PC-3 (cell line): ENCODE results near the gene TNIP3. TPM values are rescaled to one million over a fixed set of nuclear protein-coding genes. Genes with fewer than 3 reads are reported as not detected.

ENCODE experiments used
- ATAC-seq: fragments of 200-7000 bp; cut with Tn5 transposase; 2 replicates; pipeline ENCODE4 v1.9.1; 2020; ENCODE audit warnings: mild to moderate bottlenecking, moderate library complexity
- BruUV-seq: library from RNA; stranded (reverse); fragments of 400-500 nt; replicated peaks from 2 replicates; lab custom pipeline; 2021; lab: Mats Ljungman, UMichigan
- CTCF ChIA-PET: fragments of 300-600 bp; sonication (Branson Sonifier 250); formaldehyde crosslinking; loops from one replicate; lab custom pipeline; 2022; ENCODE audit warnings: antibody characterized with exemption; lab: Charles Lee
- POLR2A ChIA-PET: fragments of 300-600 bp; sonication (Branson Sonifier 250); formaldehyde crosslinking; loops from one replicate; lab custom pipeline; 2022; ENCODE audit warnings: antibody characterized with exemption; ENCODE audit not compliant: unreplicated experiment; lab: Charles Lee
- DNase-seq: peaks from one replicate; pipeline ENCODE4 v3.0.0-alpha.2; 2015
- H2AFZ ChIP-seq: fragments of 300-600 bp; sonication (generic); 2 replicates; pipeline ENCODE4 v1.6.0; 2016; ENCODE audit warnings: antibody characterized with exemption, low read length
- H3F3A ChIP-seq: fragments of 300-600 bp; sonication (generic); one replicate; pipeline ENCODE4 v1.6.0; 2017; ENCODE audit warnings: antibody characterized with exemption, low read length, control low read depth, mild to moderate bottlenecking; ENCODE audit not compliant: unreplicated experiment
- H3K27ac ChIP-seq: fragments of 300-600 bp; sonication (generic); 2 replicates; pipeline ENCODE4 v1.5.1; 2016; ENCODE audit warnings: mild to moderate bottlenecking, low read length
- H3K27me3 ChIP-seq: fragments of 300-600 bp; sonication (generic); 2 replicates; pipeline ENCODE4 v1.6.1; 2016; ENCODE audit warnings: low read length, mixed read lengths
- H3K36me3 ChIP-seq: fragments of 300-600 bp; sonication (generic); 2 replicates; pipeline ENCODE4 v1.6.1; 2016; ENCODE audit warnings: low read depth, mixed run types, low read length, mixed read lengths
- H3K4me1 ChIP-seq: fragments of 300-600 bp; sonication (generic); 2 replicates; pipeline ENCODE4 v1.5.1; 2016; ENCODE audit warnings: low read length; ENCODE audit not compliant: insufficient read depth
- H3K4me2 ChIP-seq: fragments of 300-600 bp; sonication (generic); 2 replicates; pipeline ENCODE4 v1.6.0; 2016; ENCODE audit warnings: low read length
- H3K4me3 ChIP-seq: fragments of 300-600 bp; sonication (generic); 2 replicates; pipeline ENCODE4 v1.5.1; 2016; ENCODE audit warnings: mild to moderate bottlenecking, low read length, mixed read lengths
- H3K79me2 ChIP-seq: fragments of 300-600 bp; sonication (generic); 2 replicates; pipeline ENCODE4 v1.6.1; 2017; ENCODE audit warnings: low read length, mixed read lengths
- H3K9ac ChIP-seq: fragments of 300-600 bp; sonication (generic); 2 replicates; pipeline ENCODE4 v1.6.0; 2016; ENCODE audit warnings: mild to moderate bottlenecking, low read length
- H3K9me2 ChIP-seq: fragments of 300-600 bp; sonication (generic); replicated peaks from 2 replicates; pipeline ENCODE4 v1.6.1; 2016; ENCODE audit warnings: mixed run types, low read length, mixed read lengths
- H3K9me3 ChIP-seq: fragments of 300-600 bp; sonication (generic); 2 replicates; pipeline ENCODE4 v1.6.1; 2016; ENCODE audit warnings: low read length, mixed read lengths
- H4K20me1 ChIP-seq: fragments of 300-600 bp; sonication (generic); 2 replicates; pipeline ENCODE4 v1.6.1; 2016; ENCODE audit warnings: low read length, mixed read lengths
- EZH2 ChIP-seq: fragments of 300-600 bp; sonication (generic); IDR thresholded peaks from one replicate; pipeline ENCODE4 v1.6.1; 2017; ENCODE audit warnings: antibody characterized with exemption, mild to moderate bottlenecking, low read length; ENCODE audit not compliant: unreplicated experiment
- EZH2phosphoT487 ChIP-seq: fragments of 300-600 bp; sonication (generic); IDR thresholded peaks from 2 replicates; pipeline ENCODE4 v1.6.1; 2018; ENCODE audit warnings: mild to moderate bottlenecking, antibody characterized with exemption, low read length, borderline replicate concordance
- intact Hi-C: fragments of 100-400 bp; cut with micrococcal nuclease; formaldehyde crosslinking; loops from 2 replicates; pipeline ENCODE4 v1.9.0; 2023
- total RNA-seq: library from RNA; depleted of rRNA; stranded (reverse); fragments of >200 nt; gene quantifications from 2 replicates; pipeline ENCODE4 v1.2.3, GENCODE V29; 2014
- TF ChIP-seq, protein P1 (sequence below): fragments of 300-600 bp; sonication (generic); conservative IDR thresholded peaks from 2 replicates; pipeline ENCODE4 v1.5.1; 2017; ENCODE audit warnings: antibody characterized with exemption, low read depth, mild to moderate bottlenecking, low read length

TNIP3 gene
- total RNA-seq, 1 experiment from 2014 or later: not detected

DNA sequence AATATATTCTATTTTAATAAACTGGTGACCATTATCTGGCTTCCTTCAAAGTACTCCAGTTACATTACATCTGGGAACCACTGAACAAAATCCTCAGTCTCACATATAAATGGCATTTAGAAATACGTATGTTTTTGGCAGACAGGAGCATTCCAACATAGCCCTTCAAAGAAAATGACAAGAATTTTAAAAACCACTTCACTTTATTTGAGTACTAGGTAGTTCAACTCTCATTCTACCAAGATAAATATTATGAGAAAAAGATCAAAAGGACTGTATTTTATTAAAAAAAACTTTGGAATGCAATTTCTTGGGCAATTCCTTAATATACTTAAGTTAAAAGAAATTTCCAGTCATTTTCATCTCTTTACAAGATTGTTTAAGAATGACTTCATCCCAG, 17.6 kb downstream of the TNIP3 start:
- no peak overlapping the region for H2AFZ ChIP-seq
- no peak overlapping the region for H3K27ac ChIP-seq
- no peaks in the 10 kb centered on the region for H3K9me3 ChIP-seq
- DNase-seq (no peak), ATAC-seq (no peak)
- H3K79me2 ChIP-seq: no peaks in the 10 kb centered on the region
- 0 out of 2 replicates have a peak, but pooled peaks cover 4% of the 10 kb centered on the region for H3K27me3 ChIP-seq
- no peak overlapping the region for H3K4me3 ChIP-seq
- no peak for TF ChIP-seq EZH2phosphoT487
- no peak for TF ChIP-seq EZH2
- TF ChIP-seq, protein P1, sequence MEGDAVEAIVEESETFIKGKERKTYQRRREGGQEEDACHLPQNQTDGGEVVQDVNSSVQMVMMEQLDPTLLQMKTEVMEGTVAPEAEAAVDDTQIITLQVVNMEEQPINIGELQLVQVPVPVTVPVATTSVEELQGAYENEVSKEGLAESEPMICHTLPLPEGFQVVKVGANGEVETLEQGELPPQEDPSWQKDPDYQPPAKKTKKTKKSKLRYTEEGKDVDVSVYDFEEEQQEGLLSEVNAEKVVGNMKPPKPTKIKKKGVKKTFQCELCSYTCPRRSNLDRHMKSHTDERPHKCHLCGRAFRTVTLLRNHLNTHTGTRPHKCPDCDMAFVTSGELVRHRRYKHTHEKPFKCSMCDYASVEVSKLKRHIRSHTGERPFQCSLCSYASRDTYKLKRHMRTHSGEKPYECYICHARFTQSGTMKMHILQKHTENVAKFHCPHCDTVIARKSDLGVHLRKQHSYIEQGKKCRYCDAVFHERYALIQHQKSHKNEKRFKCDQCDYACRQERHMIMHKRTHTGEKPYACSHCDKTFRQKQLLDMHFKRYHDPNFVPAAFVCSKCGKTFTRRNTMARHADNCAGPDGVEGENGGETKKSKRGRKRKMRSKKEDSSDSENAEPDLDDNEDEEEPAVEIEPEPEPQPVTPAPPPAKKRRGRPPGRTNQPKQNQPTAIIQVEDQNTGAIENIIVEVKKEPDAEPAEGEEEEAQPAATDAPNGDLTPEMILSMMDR: no peak
- H3K36me3 ChIP-seq: no peaks in the 10 kb centered on the region
- intact Hi-C loops: no loop called here
- no TSS peak for BruUV-seq
- H3K4me2 ChIP-seq: no peak overlapping the region
- H4K20me1 ChIP-seq: no peaks in the 10 kb centered on the region
- no peak overlapping the region for H3K9ac ChIP-seq
- POLR2A ChIA-PET: no interaction called here
- CTCF ChIA-PET: no interaction called here
- no peaks in the 10 kb centered on the region for H3F3A ChIP-seq
- H3K4me1 ChIP-seq: no peaks in the 10 kb centered on the region
- H3K9me2 ChIP-seq: no peaks in the 10 kb centered on the region

- no peak overlapping the region for H3K9ac ChIP-seq
- H3K27ac ChIP-seq: no peak overlapping the region
- no peak overlapping the region for H3K4me3 ChIP-seq
- no peaks in the 10 kb centered on the region for H3F3A ChIP-seq
- no peaks in the 10 kb centered on the region for H4K20me1 ChIP-seq
- intact Hi-C loops: no loop called here
- TF ChIP-seq, protein P1: no peak
- TF ChIP-seq EZH2phosphoT487: no peak
- TF ChIP-seq EZH2: no peak
- DNase-seq: no peak
- no peaks in the 10 kb centered on the region for H3K9me3 ChIP-seq
- ATAC-seq: no peak
- H3K79me2 ChIP-seq: no peaks in the 10 kb centered on the region
- BruUV-seq: no TSS peak
- H3K4me2 ChIP-seq: no peak overlapping the region
- 0 out of 2 replicates have a peak, but pooled peaks cover 4% of the 10 kb centered on the region for H3K27me3 ChIP-seq
- H2AFZ ChIP-seq: no peak overlapping the region
- CTCF ChIA-PET: no interaction called here
- no peaks in the 10 kb centered on the region for H3K36me3 ChIP-seq
- POLR2A ChIA-PET: no interaction called here
- H3K4me1 ChIP-seq: no peaks in the 10 kb centered on the region
- no peaks in the 10 kb centered on the region for H3K9me2 ChIP-seq
Measured at GRCh38 chr4:121145430-121145829, 18.7 kb downstream of the TNIP3 start.

DNA sequence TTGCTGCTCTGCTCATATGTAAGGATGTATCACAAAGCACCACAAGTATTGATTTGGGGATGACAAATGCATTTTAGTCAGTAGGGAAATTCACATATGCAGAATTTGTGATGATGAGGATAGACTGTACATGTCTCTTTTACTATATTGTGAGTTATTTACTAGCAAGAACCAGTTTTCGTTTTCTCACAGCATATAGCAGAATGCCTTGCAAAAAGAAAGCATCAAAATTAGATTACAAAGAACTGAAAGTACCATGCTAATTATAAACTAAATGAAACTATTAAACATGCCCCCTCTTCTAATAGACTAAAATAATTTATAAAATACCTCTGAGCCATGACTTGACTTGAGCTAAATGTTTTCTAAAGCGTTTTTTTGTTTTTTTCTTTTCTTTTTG, 20.1 kb downstream of the TNIP3 start:
- H3K27me3 ChIP-seq: 0 out of 2 replicates have a peak, but pooled peaks cover 4% of the 10 kb centered on the region
- BruUV-seq: no TSS peak
- ATAC-seq: no peak
- no peaks in the 10 kb centered on the region for H3K79me2 ChIP-seq
- no peaks in the 10 kb centered on the region for H3K9me2 ChIP-seq
- DNase-seq: no peak
- no peaks in the 10 kb centered on the region for H3K9me3 ChIP-seq
- no peaks in the 10 kb centered on the region for H3K36me3 ChIP-seq
- intact Hi-C loops: no loop called here
- H3K9ac ChIP-seq: no peak overlapping the region
- H3K4me2 ChIP-seq: no peak overlapping the region
- ChIA-PET POLR2A (no interaction called here), CTCF (no interaction called here)
- no peak overlapping the region for H3K4me3 ChIP-seq
- TF ChIP-seq EZH2phosphoT487: no peak
- TF ChIP-seq, protein P1: no peak
- no peak for TF ChIP-seq EZH2
- no peaks in the 10 kb centered on the region for H3F3A ChIP-seq
- H3K27ac ChIP-seq: no peak overlapping the region
- no peaks in the 10 kb centered on the region for H4K20me1 ChIP-seq
- peaks cover 6% of the 10 kb centered on the region; the same call in 1 of the 2 replicates for H3K4me1 ChIP-seq
- no peak overlapping the region for H2AFZ ChIP-seq
